ENCODE measurements around the gene KCNF1. TPM values are rescaled to one million over a fixed set of nuclear protein-coding genes. Genes with fewer than 3 reads are reported as not detected.

The KCNF1 gene
- total RNA-seq, 2 donors from 2014 or later: 5.2 to 17.0 TPM

DNA sequence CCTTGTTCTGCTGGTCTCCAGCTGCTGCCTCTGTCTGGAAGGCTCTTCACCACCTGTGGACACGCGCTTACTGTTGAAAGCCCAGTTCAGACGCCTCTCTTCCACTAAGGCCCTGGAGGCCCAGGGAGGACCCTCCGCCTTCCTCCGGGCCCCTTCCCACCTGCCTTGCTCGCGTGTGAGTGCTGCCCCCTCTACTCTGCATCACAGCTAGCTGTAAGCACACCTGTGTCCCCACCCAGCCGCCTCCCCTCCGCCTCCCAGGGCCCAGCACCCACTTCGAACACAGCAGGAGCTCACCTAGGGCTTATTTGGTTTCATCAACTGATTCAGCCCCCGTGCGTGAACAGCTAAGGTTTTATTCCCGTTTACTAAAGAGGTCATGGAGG lies 49.7 kb downstream of the KCNF1 start:
- Histone ChIP-seq H3K9ac (ENCODE audit: extremely low read depth, low read length, poor library complexity, severe bottlenecking) (no peak overlapping the region), H3K4me1 (ENCODE audit: control insufficient read depth, insufficient read depth, low read length) (peaks cover 8% of the 10 kb centered on the region), H3K9me3 (ENCODE audit: control insufficient read depth, low read length) (no peaks in the 10 kb centered on the region), H3K36me3 (ENCODE audit: control insufficient read depth, insufficient read depth, low read length) (no peaks in the 10 kb centered on the region), H3K27me3 (ENCODE audit: control insufficient read depth, insufficient read depth, low read length, poor library complexity, severe bottlenecking) (no peaks in the 10 kb centered on the region), H3K27ac (ENCODE audit: low read depth, low read length) (no peak overlapping the region), H3K4me3 (ENCODE audit: low read length) (no peak overlapping the region)
- no peak overlapping the region for H3K27ac Mint-ChIP-seq
- TF ChIP-seq, protein P1, sequence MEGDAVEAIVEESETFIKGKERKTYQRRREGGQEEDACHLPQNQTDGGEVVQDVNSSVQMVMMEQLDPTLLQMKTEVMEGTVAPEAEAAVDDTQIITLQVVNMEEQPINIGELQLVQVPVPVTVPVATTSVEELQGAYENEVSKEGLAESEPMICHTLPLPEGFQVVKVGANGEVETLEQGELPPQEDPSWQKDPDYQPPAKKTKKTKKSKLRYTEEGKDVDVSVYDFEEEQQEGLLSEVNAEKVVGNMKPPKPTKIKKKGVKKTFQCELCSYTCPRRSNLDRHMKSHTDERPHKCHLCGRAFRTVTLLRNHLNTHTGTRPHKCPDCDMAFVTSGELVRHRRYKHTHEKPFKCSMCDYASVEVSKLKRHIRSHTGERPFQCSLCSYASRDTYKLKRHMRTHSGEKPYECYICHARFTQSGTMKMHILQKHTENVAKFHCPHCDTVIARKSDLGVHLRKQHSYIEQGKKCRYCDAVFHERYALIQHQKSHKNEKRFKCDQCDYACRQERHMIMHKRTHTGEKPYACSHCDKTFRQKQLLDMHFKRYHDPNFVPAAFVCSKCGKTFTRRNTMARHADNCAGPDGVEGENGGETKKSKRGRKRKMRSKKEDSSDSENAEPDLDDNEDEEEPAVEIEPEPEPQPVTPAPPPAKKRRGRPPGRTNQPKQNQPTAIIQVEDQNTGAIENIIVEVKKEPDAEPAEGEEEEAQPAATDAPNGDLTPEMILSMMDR (conservative IDR thresholded peaks at IDR 0.05): no peak
- no peaks in the 10 kb centered on the region for H3K36me3 Mint-ChIP-seq (ENCODE audit: low read depth)
- no peaks in the 10 kb centered on the region for H3K9me3 Mint-ChIP-seq
- peaks cover 13% of the 10 kb centered on the region for H3K4me1 Mint-ChIP-seq
- no peak overlapping the region for H3K4me3 Mint-ChIP-seq
- H3K27me3 Mint-ChIP-seq (ENCODE audit: insufficient read depth): peaks cover 3% of the 10 kb centered on the region
- WGBS, 2 experiments (ENCODE audit: insufficient coverage in 1 of 2, insufficient read length in 1 of 2): 89 to 91% methylated on average over 4 to 13 of the region's 13 CpGs
- DNase-seq: no peak

DNA sequence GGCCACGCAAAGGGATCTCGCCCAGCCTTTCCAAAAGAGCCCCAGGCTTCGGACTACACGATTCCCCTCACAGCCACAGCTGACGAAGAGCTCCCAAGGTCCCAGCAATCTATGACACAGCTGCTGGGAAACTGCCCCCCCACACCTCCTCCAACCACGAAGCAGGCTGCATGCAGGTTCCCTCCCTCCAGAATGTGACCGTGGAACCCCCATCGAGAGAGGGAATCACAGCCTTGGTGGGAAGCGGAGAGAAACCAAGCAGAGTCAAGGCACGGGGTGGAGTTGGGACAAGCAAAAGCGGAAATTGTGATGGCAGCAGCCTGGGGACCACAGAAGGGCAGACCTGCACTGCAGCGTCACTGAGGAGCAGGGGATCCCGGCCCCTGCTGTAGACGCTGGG lies 50.3 kb downstream of the KCNF1 start:
- no peak for DNase-seq
- H3K27me3 Mint-ChIP-seq (ENCODE audit: insufficient read depth): peaks cover 5% of the 10 kb centered on the region
- peaks cover 13% of the 10 kb centered on the region for H3K4me1 Mint-ChIP-seq
- no peak overlapping the region for H3K4me3 ChIP-seq (ENCODE audit: low read length)
- no peak overlapping the region for H3K9ac ChIP-seq (ENCODE audit: extremely low read depth, low read length, poor library complexity, severe bottlenecking)
- no peak overlapping the region for H3K27ac ChIP-seq (ENCODE audit: low read depth, low read length)
- H3K9me3 Mint-ChIP-seq: no peaks in the 10 kb centered on the region
- TF ChIP-seq, protein P1 (conservative IDR thresholded peaks at IDR 0.05): no peak
- H3K36me3 ChIP-seq (ENCODE audit: control insufficient read depth, insufficient read depth, low read length): no peaks in the 10 kb centered on the region
- H3K4me3 Mint-ChIP-seq: no peak overlapping the region
- peaks cover 8% of the 10 kb centered on the region for H3K4me1 ChIP-seq (ENCODE audit: control insufficient read depth, insufficient read depth, low read length)
- 85 to 90% methylated on average over 7 to 14 of the region's 14 CpGs for WGBS, 2 experiments (ENCODE audit: insufficient coverage in 1 of 2, insufficient read length in 1 of 2)
- H3K9me3 ChIP-seq (ENCODE audit: control insufficient read depth, low read length): no peaks in the 10 kb centered on the region
- H3K27ac Mint-ChIP-seq: no peak overlapping the region
- H3K27me3 ChIP-seq (ENCODE audit: control insufficient read depth, insufficient read depth, low read length, poor library complexity, severe bottlenecking): no peaks in the 10 kb centered on the region
- H3K36me3 Mint-ChIP-seq (ENCODE audit: low read depth): no peaks in the 10 kb centered on the region

DNA sequence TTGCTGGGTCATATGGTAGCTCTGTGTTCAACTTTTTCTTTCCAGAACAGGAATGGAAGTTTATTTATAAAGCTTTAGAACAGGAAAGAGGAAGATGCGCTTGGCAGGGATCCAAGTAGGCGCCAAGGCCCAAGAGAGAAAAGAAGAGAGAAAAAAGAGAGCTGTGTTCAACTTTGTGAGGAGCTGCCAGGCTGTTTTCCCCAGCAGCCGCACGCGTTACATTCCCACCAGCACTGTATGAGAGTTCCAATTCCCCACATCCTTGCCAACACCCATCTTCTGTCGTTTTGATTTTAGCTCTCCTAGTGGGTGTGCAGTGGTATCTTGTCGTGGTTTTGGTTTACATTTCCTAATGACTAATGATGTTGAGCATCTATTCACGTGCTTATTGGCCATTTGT lies 51.4 kb downstream of the KCNF1 start:
- Mint-ChIP-seq H3K36me3 (ENCODE audit: low read depth) (no peaks in the 10 kb centered on the region), H3K27me3 (ENCODE audit: insufficient read depth) (peaks cover 5% of the 10 kb centered on the region), H3K27ac (no peak overlapping the region), H3K4me3 (no peak overlapping the region), H3K9me3 (no peaks in the 10 kb centered on the region), H3K4me1 (peaks cover 9% of the 10 kb centered on the region)
- TF ChIP-seq, protein P1 (conservative IDR thresholded peaks at IDR 0.05): no peak
- 94 to 100% methylated on average over 1 to 7 of the region's 8 CpGs for WGBS, 2 experiments (ENCODE audit: insufficient coverage in 1 of 2, insufficient read length in 1 of 2)
- no peaks in the 10 kb centered on the region for H3K9me3 ChIP-seq (ENCODE audit: control insufficient read depth, low read length)
- no peak overlapping the region for H3K4me3 ChIP-seq (ENCODE audit: low read length)
- no peaks in the 10 kb centered on the region for H3K36me3 ChIP-seq (ENCODE audit: control insufficient read depth, insufficient read depth, low read length)
- no peak overlapping the region for H3K27ac ChIP-seq (ENCODE audit: low read depth, low read length)
- no peak for DNase-seq
- no peaks in the 10 kb centered on the region for H3K27me3 ChIP-seq (ENCODE audit: control insufficient read depth, insufficient read depth, low read length, poor library complexity, severe bottlenecking)
- peaks cover 2% of the 10 kb centered on the region for H3K4me1 ChIP-seq (ENCODE audit: control insufficient read depth, insufficient read depth, low read length)
- no peak overlapping the region for H3K9ac ChIP-seq (ENCODE audit: extremely low read depth, low read length, poor library complexity, severe bottlenecking)

Other genes starting within 250 kb of the KCNF1 start
- 10 to 100 TPM; 25.0 to 28.3 TPM for gene NOL10, start 222.0 kb upstream of the KCNF1 start, total RNA-seq
- gene ATP6V1C2, start 190.3 kb upstream of the KCNF1 start, total RNA-seq: under 1 TPM; 0.26 to 0.73 TPM
- gene PDIA6, start 99.1 kb upstream of the KCNF1 start, total RNA-seq: 100 to 1,000 TPM; 402 to 408 TPM
- 10 to 100 TPM; 14.4 to 17.5 TPM for gene SLC66A3, start 243.5 kb downstream of the KCNF1 start, total RNA-seq

Data from endodermal cell (in vitro differentiated cells).